Measurements from ENCODE around the gene DAP. TPM values are rescaled to one million over a fixed set of nuclear protein-coding genes. Genes with fewer than 3 reads are reported as not detected.
"Not testable (repeated sequence)": the region's sequence is repeated elsewhere in the genome, so short reads cannot be mapped to it uniquely, and the experiment has no call there.

Gene DAP
- total RNA-seq, 1 donor from 2014 or later: 74.4 TPM

DNA sequence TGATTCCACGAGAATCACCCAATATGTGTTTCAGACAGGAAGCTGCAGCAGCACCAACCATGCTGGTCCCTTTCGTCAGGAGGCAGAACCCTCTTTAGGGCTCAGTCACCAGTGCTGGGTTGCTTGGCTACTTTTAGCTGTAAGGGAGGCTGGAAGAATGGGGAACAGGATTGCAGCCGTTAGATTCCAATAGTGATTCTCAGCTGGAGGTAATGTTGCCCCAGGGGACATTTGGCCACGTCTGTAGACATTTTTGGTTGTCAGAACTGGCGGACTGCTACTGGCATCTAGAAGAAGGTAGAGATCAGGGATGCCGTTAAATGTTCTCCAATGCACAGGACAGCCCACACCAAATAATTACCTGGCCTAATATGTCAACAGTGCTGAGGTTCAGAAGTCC lies 115.4 kb downstream of the DAP start:
- no peaks in the 10 kb centered on the region for H3K4me1 ChIP-seq
- no peaks in the 10 kb centered on the region for H3K36me3 ChIP-seq
- no peak overlapping the region for H3K27ac ChIP-seq
- no peaks in the 10 kb centered on the region for H3K27me3 ChIP-seq
- no peaks in the 10 kb centered on the region for H3K9me3 ChIP-seq
- TF ChIP-seq POLR2A (IDR thresholded peaks at IDR 0.05) (no peak), CTCF (IDR thresholded peaks at IDR 0.05) (no peak), POLR2AphosphoS5 (IDR thresholded peaks at IDR 0.05; ENCODE audit: insufficient read depth in 1 of 2, low read depth in 1 of 2) (no peak)
- H3K4me3 ChIP-seq: no peak overlapping the region
- intact Hi-C loops (cut with DNase I): no loop called here
- no peak for DNase-seq (ENCODE audit: extremely low spot score in 2 of 2)

- H3K27ac ChIP-seq: no peak overlapping the region
- no peaks in the 10 kb centered on the region for H3K9me3 ChIP-seq
- no peaks in the 10 kb centered on the region for H3K36me3 ChIP-seq
- intact Hi-C loops (cut with DNase I): no loop called here
- H3K4me3 ChIP-seq: no peak overlapping the region
- no peak for TF ChIP-seq POLR2A (IDR thresholded peaks at IDR 0.05)
- TF ChIP-seq CTCF (IDR thresholded peaks at IDR 0.05): no peak
- H3K4me1 ChIP-seq: no peaks in the 10 kb centered on the region
- DNase-seq (ENCODE audit: extremely low spot score in 2 of 2): no peak
- no peaks in the 10 kb centered on the region for H3K27me3 ChIP-seq
These were observed 115.9 kb downstream of the DAP start for GRCh38 chr5:10645146-10645545.

GRCh38 chr5:10644192-10644591 lies 116.8 kb downstream of the DAP start:
- H3K4me1 ChIP-seq: no peaks in the 10 kb centered on the region
- intact Hi-C loops (cut with DNase I): no loop called here
- no peaks in the 10 kb centered on the region for H3K27me3 ChIP-seq
- H3K4me3 ChIP-seq: no peak overlapping the region
- DNase-seq (ENCODE audit: extremely low spot score in 2 of 2): no peak
- no peak overlapping the region for H3K27ac ChIP-seq
- no peaks in the 10 kb centered on the region for H3K36me3 ChIP-seq
- no peaks in the 10 kb centered on the region for H3K9me3 ChIP-seq
- TF ChIP-seq POLR2AphosphoS5 (IDR thresholded peaks at IDR 0.05; ENCODE audit: insufficient read depth in 1 of 2, low read depth in 1 of 2) (no peak), CTCF (IDR thresholded peaks at IDR 0.05) (no peak)

- TF ChIP-seq POLR2A (IDR thresholded peaks at IDR 0.05) (no peak), POLR2AphosphoS5 (IDR thresholded peaks at IDR 0.05; ENCODE audit: insufficient read depth in 1 of 2, low read depth in 1 of 2) (no peak), CTCF (IDR thresholded peaks at IDR 0.05) (no peak)
- intact Hi-C loops (cut with DNase I): no loop called here
- Histone ChIP-seq H3K4me3 (no peak overlapping the region), H3K4me1 (no peaks in the 10 kb centered on the region), H3K27me3 (no peaks in the 10 kb centered on the region), H3K9me3 (no peaks in the 10 kb centered on the region), H3K27ac (no peak overlapping the region), H3K36me3 (no peaks in the 10 kb centered on the region)
- DNase-seq (ENCODE audit: extremely low spot score in 2 of 2): no peak
These were observed 118.7 kb downstream of the DAP start for GRCh38 chr5:10642367-10642766.

GRCh38 chr5:10639846-10640368 lies 121.1 kb downstream of the DAP start:
- Histone ChIP-seq H3K4me1 (peaks cover 10% of the 10 kb centered on the region), H3K27ac (no peak overlapping the region), H3K36me3 (no peaks in the 10 kb centered on the region), H3K27me3 (no peaks in the 10 kb centered on the region), H3K9me3 (no peaks in the 10 kb centered on the region), H3K4me3 (no peak overlapping the region)
- no peak for TF ChIP-seq POLR2AphosphoS5 (IDR thresholded peaks at IDR 0.05; ENCODE audit: insufficient read depth in 1 of 2, low read depth in 1 of 2)
- no peak for TF ChIP-seq CTCF (IDR thresholded peaks at IDR 0.05)
- TF ChIP-seq POLR2A (IDR thresholded peaks at IDR 0.05): no peak
- intact Hi-C loops (cut with DNase I): no loop called here
- DNase-seq (ENCODE audit: extremely low spot score in 2 of 2): no peak

GRCh38 chr5:10638723-10639122 lies 122.3 kb downstream of the DAP start:
- intact Hi-C loops (cut with DNase I); H3K27ac ChIP-seq; H3K27me3 ChIP-seq; H3K9me3 ChIP-seq; H3K4me3 ChIP-seq; H3K36me3 ChIP-seq; DNase-seq (ENCODE audit: extremely low spot score in 2 of 2); H3K4me1 ChIP-seq: not testable (repeated sequence)
